Measurements from ENCODE around the gene RHBDD1. TPM values are rescaled to one million over a fixed set of nuclear protein-coding genes. Genes with fewer than 3 reads are reported as not detected.
A peak's percentile ranks its signal among the peaks of the same experiment; 100 is the strongest.

The RHBDD1 gene
- total RNA-seq, 2 donors from 2014 or later, result 47.2 to 49.4 TPM

- Mint-ChIP-seq H3K4me1 (ENCODE audit: low read depth) (peaks cover 25% of the 10 kb centered on the region), H3K9me3 (peaks cover 3% of the 10 kb centered on the region in 2 donors), H3K4me3 (no peak overlapping the region), H3K36me3 (ENCODE audit: insufficient read depth in 2 of 2) (peaks cover 13 to 27% of the 10 kb centered on the region in 2 donors), H3K27me3 (ENCODE audit: low read depth) (no peaks in the 10 kb centered on the region), H3K27ac (no peak overlapping the region)
- ATAC-seq (replicated peaks in 1 of 2) (no peak), DNase-seq (no peak)
Measured at GRCh38 chr2:226868331-226869162, 32.7 kb downstream of the RHBDD1 start.

DNA sequence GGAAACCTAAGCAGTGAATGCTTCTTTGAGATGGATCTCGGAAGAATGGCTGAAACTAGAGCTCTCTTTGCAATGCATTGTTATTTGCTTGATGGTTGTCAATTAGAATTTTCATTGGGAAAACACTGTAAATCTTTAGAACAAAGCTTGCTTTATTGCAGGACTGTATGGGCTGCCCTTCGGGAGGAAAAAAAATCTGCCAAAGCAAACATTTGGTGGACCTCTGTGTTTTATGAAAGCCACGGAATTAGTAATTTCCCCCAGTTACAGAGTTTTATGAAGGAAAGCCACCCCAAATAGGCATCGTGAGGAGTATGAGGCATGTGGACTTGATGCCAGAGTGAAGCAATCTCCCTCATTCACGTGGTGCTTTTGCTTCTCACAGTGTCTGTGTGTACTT lies 33.5 kb downstream of the RHBDD1 start:
- no peaks in the 10 kb centered on the region for H3K27me3 Mint-ChIP-seq (ENCODE audit: low read depth)
- H3K4me1 Mint-ChIP-seq (ENCODE audit: low read depth), result peaks cover 33% of the 10 kb centered on the region
- H3K4me3 Mint-ChIP-seq, result no peak overlapping the region
- no peak for DNase-seq
- peaks cover 18 to 25% of the 10 kb centered on the region in 2 donors for H3K36me3 Mint-ChIP-seq (ENCODE audit: insufficient read depth in 2 of 2)
- ATAC-seq (replicated peaks in 1 of 2), result no peak
- peaks cover 3 to 8% of the 10 kb centered on the region in 2 donors for H3K9me3 Mint-ChIP-seq
- no peak overlapping the region for H3K27ac Mint-ChIP-seq

DNA sequence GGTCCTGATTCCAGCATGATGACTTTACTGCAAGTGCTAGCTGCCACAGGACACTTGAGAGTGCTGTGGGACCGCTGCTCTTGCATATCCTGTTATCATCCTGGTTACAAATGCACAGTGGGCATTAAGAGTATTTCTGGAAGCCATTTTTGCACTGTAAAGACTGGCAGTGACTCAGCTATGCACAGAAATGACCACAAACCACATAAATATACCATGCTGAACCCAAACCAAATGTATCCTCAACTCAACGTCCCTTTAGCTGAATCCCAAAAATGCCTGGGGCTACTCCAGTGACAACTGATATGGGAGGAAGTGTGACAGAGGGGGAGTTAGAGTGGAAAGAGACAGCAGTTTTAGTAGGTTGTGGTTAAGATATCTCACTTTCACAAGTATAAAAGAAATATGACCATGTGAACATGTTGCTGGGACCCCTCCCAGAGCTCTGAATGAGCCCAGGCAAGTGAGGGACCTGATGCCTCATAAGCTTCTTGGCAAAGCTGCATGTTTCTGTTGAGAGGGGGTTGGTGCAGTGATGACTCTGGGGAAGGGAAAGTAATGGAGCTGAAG lies 37.3 kb downstream of the RHBDD1 start:
- H3K27ac Mint-ChIP-seq, result peak overlapping the region; percentile 0
- H3K9me3 Mint-ChIP-seq, result peaks cover 6 to 8% of the 10 kb centered on the region in 2 donors
- H3K4me3 Mint-ChIP-seq, result peak overlapping the region; percentile 8 to 60
- peaks cover 38% of the 10 kb centered on the region for H3K4me1 Mint-ChIP-seq (ENCODE audit: low read depth)
- DNase-seq (peak in 1 of 2 donors; percentile 2), ATAC-seq (replicated peaks in 1 of 2) (peak; percentile 56 to 69)
- H3K36me3 Mint-ChIP-seq (ENCODE audit: insufficient read depth in 2 of 2), result peaks cover 17 to 32% of the 10 kb centered on the region in 2 donors
- no peaks in the 10 kb centered on the region for H3K27me3 Mint-ChIP-seq (ENCODE audit: low read depth)

- DNase-seq (peak; percentile 3 to 33), ATAC-seq (replicated peaks in 1 of 2) (peak; percentile 83 to 87)
- Mint-ChIP-seq H3K27me3 (ENCODE audit: low read depth) (no peaks in the 10 kb centered on the region), H3K36me3 (ENCODE audit: insufficient read depth in 2 of 2) (peaks cover 16 to 29% of the 10 kb centered on the region in 2 donors), H3K9me3 (peaks cover 6 to 8% of the 10 kb centered on the region in 2 donors), H3K4me1 (ENCODE audit: low read depth) (peaks cover 31% of the 10 kb centered on the region), H3K27ac (peak overlapping the region; percentile 4), H3K4me3 (peak overlapping the region; percentile 8 to 60)
Measured at GRCh38 chr2:226873826-226874225, 38.0 kb downstream of the RHBDD1 start.

- DNase-seq (no peak), ATAC-seq (replicated peaks in 1 of 2) (no peak)
- Mint-ChIP-seq H3K4me1 (ENCODE audit: low read depth) (peaks cover 33% of the 10 kb centered on the region), H3K4me3 (no peak overlapping the region), H3K27me3 (ENCODE audit: low read depth) (no peaks in the 10 kb centered on the region), H3K36me3 (ENCODE audit: insufficient read depth in 2 of 2) (peaks cover 15 to 27% of the 10 kb centered on the region in 2 donors), H3K9me3 (peaks cover 6 to 8% of the 10 kb centered on the region in 2 donors), H3K27ac (no peak overlapping the region)
Measured at GRCh38 chr2:226874749-226875148, 38.9 kb downstream of the RHBDD1 start.

GRCh38 chr2:226875438-226876225 lies 39.8 kb downstream of the RHBDD1 start:
- Mint-ChIP-seq H3K4me3 (no peak overlapping the region), H3K27me3 (ENCODE audit: low read depth) (no peaks in the 10 kb centered on the region), H3K4me1 (ENCODE audit: low read depth) (peaks cover 41% of the 10 kb centered on the region), H3K9me3 (peaks cover 6 to 8% of the 10 kb centered on the region in 2 donors), H3K36me3 (ENCODE audit: insufficient read depth in 2 of 2) (peaks cover 15 to 32% of the 10 kb centered on the region in 2 donors), H3K27ac (no peak overlapping the region)
- ATAC-seq (replicated peaks in 1 of 2), result no peak
- no peak for DNase-seq

DNA sequence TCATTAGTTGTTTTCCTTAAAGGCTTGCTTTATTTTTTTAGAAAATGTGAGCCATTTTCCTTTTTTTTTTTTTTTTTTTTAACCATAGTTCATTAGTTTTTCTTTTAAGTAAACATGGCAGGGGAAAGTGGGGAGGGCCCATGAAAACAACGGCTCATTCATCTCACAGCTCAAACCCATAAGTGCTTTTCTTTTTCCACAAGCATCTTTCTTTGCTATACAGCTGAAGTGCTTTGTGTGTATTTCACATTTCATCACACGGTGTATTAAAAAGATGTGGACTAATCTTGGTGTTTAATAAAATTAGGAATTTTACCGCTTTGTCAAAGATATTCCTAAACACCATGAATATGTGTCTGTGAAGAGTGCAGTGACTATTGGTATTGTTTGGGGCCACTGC lies 41.6 kb downstream of the RHBDD1 start:
- Mint-ChIP-seq H3K27me3 (ENCODE audit: low read depth) (no peaks in the 10 kb centered on the region), H3K4me1 (ENCODE audit: low read depth) (peaks cover 37% of the 10 kb centered on the region), H3K9me3 (peaks cover 6 to 8% of the 10 kb centered on the region in 2 donors), H3K27ac (no peak overlapping the region), H3K4me3 (no peak overlapping the region), H3K36me3 (ENCODE audit: insufficient read depth in 2 of 2) (peaks cover 17 to 32% of the 10 kb centered on the region in 2 donors)
- DNase-seq, result no peak
- no peak for ATAC-seq (replicated peaks in 1 of 2)

DNA sequence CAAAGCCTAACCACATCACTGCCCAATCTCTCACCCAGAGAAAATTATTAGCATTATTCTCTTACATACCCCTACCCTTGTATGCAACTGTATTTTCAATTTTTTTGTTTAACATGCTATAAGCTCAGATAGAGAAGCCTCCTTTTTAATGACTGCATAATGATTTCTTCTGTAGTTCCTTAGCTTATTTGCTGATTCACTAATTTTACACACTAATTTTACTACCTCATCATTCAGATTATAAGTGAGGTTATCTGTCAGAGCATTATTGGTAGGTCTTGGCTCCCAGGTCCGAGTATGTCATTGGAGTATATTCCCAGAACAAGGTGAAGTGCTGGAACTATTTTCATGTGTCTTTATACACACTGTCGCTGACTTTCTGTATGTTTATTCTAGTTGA lies 45.4 kb downstream of the RHBDD1 start:
- peaks cover 5 to 18% of the 10 kb centered on the region in 2 donors for H3K36me3 Mint-ChIP-seq (ENCODE audit: insufficient read depth in 2 of 2)
- no peaks in the 10 kb centered on the region for H3K27me3 Mint-ChIP-seq (ENCODE audit: low read depth)
- H3K27ac Mint-ChIP-seq, result no peak overlapping the region
- H3K9me3 Mint-ChIP-seq, result peaks cover 0 to 3% of the 10 kb centered on the region in 2 donors
- H3K4me3 Mint-ChIP-seq, result no peak overlapping the region
- no peak for ATAC-seq (replicated peaks in 1 of 2)
- peaks cover 10% of the 10 kb centered on the region for H3K4me1 Mint-ChIP-seq (ENCODE audit: low read depth)
- DNase-seq, result no peak

DNA sequence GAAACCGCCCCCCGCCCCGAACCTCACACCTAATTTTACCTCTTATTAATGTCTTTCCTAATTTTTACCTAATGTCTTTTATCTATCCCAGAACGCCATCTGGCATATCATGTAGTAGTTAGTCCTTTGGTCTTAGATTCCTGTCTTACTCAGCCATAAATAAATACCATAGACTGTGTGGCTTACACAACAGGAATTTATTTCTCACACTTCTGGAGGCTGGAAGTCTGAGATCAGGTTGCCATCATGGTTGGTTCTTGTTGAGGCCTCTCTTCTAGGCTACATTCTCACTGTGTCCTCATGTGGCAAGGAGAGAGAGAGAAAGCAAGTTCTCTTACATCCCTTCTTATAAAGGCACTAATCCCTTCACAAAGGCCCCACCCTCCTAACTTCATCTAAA lies 46.8 kb downstream of the RHBDD1 start:
- Mint-ChIP-seq H3K36me3 (ENCODE audit: insufficient read depth in 2 of 2) (peaks cover 5 to 15% of the 10 kb centered on the region in 2 donors), H3K9me3 (peaks cover 0 to 3% of the 10 kb centered on the region in 2 donors), H3K27me3 (ENCODE audit: low read depth) (no peaks in the 10 kb centered on the region), H3K27ac (no peak overlapping the region), H3K4me1 (ENCODE audit: low read depth) (peaks cover 10% of the 10 kb centered on the region), H3K4me3 (no peak overlapping the region)
- DNase-seq, result no peak
- ATAC-seq (replicated peaks in 1 of 2), result no peak

- Mint-ChIP-seq H3K9me3 (peaks cover 0 to 3% of the 10 kb centered on the region in 2 donors), H3K4me3 (no peak overlapping the region), H3K4me1 (ENCODE audit: low read depth) (peaks cover 10% of the 10 kb centered on the region), H3K36me3 (ENCODE audit: insufficient read depth in 2 of 2) (peaks cover 5 to 15% of the 10 kb centered on the region in 2 donors), H3K27ac (no peak overlapping the region), H3K27me3 (ENCODE audit: low read depth) (no peaks in the 10 kb centered on the region)
- ATAC-seq (replicated peaks in 1 of 2) (no peak), DNase-seq (no peak)
Measured at GRCh38 chr2:226883296-226883795, 47.5 kb downstream of the RHBDD1 start.

GRCh38 chr2:226884166-226884565 lies 48.3 kb downstream of the RHBDD1 start:
- H3K27ac Mint-ChIP-seq, result no peak overlapping the region
- ATAC-seq (replicated peaks in 1 of 2), result no peak
- H3K4me1 Mint-ChIP-seq (ENCODE audit: low read depth), result peaks cover 10% of the 10 kb centered on the region
- peaks cover 0 to 3% of the 10 kb centered on the region in 2 donors for H3K9me3 Mint-ChIP-seq
- DNase-seq, result no peak
- H3K36me3 Mint-ChIP-seq (ENCODE audit: insufficient read depth in 2 of 2), result peaks cover 3 to 13% of the 10 kb centered on the region in 2 donors
- H3K4me3 Mint-ChIP-seq, result no peak overlapping the region
- H3K27me3 Mint-ChIP-seq (ENCODE audit: low read depth), result no peaks in the 10 kb centered on the region

DNA sequence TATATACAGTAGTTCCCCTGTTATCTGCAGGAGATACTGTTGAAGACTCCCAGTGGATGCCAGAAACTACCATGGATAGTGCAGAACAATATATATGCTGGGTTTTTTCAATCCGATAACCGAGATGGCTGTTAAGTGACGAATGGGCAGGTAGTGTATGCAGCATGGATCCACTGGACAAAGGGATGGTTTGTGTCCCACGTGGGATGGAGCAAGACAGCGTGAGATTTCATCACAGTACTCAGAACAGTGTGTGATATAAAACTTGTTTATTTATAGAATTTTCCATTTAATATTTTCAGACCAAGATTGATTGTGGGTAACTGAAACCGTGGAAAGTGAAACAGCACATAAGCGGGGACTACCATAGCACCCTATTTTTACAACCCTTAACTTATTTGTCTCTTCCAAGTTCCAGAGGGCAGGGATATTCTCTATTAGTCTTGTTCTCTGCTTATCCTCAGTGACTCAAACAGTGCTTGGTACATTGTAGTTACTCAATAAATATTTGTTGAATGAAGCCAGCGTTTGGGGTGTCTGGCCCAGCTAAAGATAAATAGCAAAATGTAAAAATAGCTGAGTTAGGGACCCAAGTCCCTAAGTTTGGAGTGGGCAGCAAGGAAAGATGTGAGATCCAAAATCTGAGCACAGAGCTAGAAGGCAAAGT lies 50.0 kb downstream of the RHBDD1 start:
- Mint-ChIP-seq H3K9me3 (peaks cover 0 to 3% of the 10 kb centered on the region in 2 donors), H3K27ac (no peak overlapping the region), H3K4me3 (no peak overlapping the region), H3K27me3 (ENCODE audit: low read depth) (no peaks in the 10 kb centered on the region), H3K36me3 (ENCODE audit: insufficient read depth in 2 of 2) (peaks cover 2 to 4% of the 10 kb centered on the region in 2 donors), H3K4me1 (ENCODE audit: low read depth) (no peaks in the 10 kb centered on the region)
- DNase-seq (no peak), ATAC-seq (replicated peaks in 1 of 2) (no peak)

Measured in activated T-cell treated with anti-CD3 and anti-CD28 coated beads, Interleukin-2, amount 50 U/mL, for 72 hours (primary cell).